Kidney (tissue), 14 donors: ENCODE data around the gene TMEM271. TPM values are rescaled to one million over a fixed set of nuclear protein-coding genes. Genes with fewer than 3 reads are reported as not detected.

Experiments
- DNase-seq, 5 donors: peaks; one replicate each; pipeline ENCODE4 v3.0.0-alpha.2; 2013 to 2020
- FAIRE-seq: peaks from 2 replicates; lab custom pipeline; 2012; peaks lifted over from hg19 to GRCh38; lab: Jason Lieb, UNC
- H3K27ac ChIP-seq, 2 donors: one replicate each; pipeline ENCODE4 v1.7.0; 2013; ENCODE audit warnings: low read depth in 2 of 2, low read length in 2 of 2, inconsistent platforms in 1 of 2
- H3K27me3 ChIP-seq: one replicate; pipeline ENCODE4 v1.7.1; 2013; ENCODE audit warnings: low read length, inconsistent platforms; ENCODE audit not compliant: control insufficient read depth, insufficient read depth
- H3K36me3 ChIP-seq, 3 donors: one replicate each; pipeline versions ENCODE4 v1.7.0 to v1.7.1; 2013; ENCODE audit warnings: low read length in 3 of 3, control low read depth in 1 of 3, inconsistent platforms in 1 of 3; ENCODE audit not compliant: insufficient read depth in 3 of 3, control insufficient read depth in 2 of 3
- H3K4me1 ChIP-seq, 3 donors: one replicate each; pipeline versions ENCODE4 v1.7.0 to v1.7.1; 2013; ENCODE audit warnings: low read length in 3 of 3, inconsistent platforms in 1 of 3, low read depth in 1 of 3; ENCODE audit not compliant: control insufficient read depth in 2 of 3, insufficient read depth in 2 of 3
- H3K4me3 ChIP-seq, 3 donors: one replicate each; pipeline versions ENCODE4 v1.7.0 to v1.8.1; 2013; ENCODE audit warnings: low read length in 3 of 3, control low read depth in 1 of 3, inconsistent platforms in 1 of 3
- H3K9ac ChIP-seq, 3 donors: one replicate each; pipeline versions ENCODE4 v1.7.0 to v1.7.1; 2013; ENCODE audit warnings: low read length in 3 of 3, control low read depth in 1 of 3, inconsistent platforms in 1 of 3
- H3K9me3 ChIP-seq, 3 donors: one replicate each; pipeline versions ENCODE4 v1.7.0 to v1.7.1; 2013; ENCODE audit warnings: low read length in 3 of 3, control low read depth in 1 of 3, inconsistent platforms in 1 of 3; ENCODE audit not compliant: control insufficient read depth in 2 of 3, insufficient read depth in 1 of 3
- intact Hi-C: fragments of 100-400 bp; cut with DNase I; formaldehyde crosslinking; loops from one replicate; pipeline ENCODE4 v1.11.1; 2022
- polyA plus RNA-seq: library from polyadenylated mRNA; stranded (reverse); fragments of 350-450 nt; fragmentation: Illumina TruSeq; extraction: RNeasy Lipid Tissue Mini Kit (QIAGEN cat#74804); gene quantifications from one replicate; pipeline ENCODE4 v1.2.3, GENCODE V29; 2014; ENCODE audit warnings: low read depth, low replicate concordance; ENCODE audit not compliant: insufficient read depth
- total RNA-seq: library from RNA; stranded (reverse); fragmentation: NEBNext Ultra II Directional; extraction: Animal tissue kit (Norgen Biotek cat#: 25700); gene quantifications from one replicate; pipeline ENCODE4 v1.2.1, GENCODE V29; 2021
- TF ChIP-seq, protein P1 (sequence below): IDR thresholded peaks from 3 replicates; pipeline ENCODE4 v1.5.1; 2012; ENCODE audit warnings: mild to moderate bottlenecking, moderate library complexity, borderline replicate concordance; ENCODE audit not compliant: insufficient read depth; ENCODE audit errors: extremely low read depth
- donor health status: control.
- donor health status: control.
- donor health status: control.
- donor health status: control.
- donor health status: control.
- donor health status: DM: yes; HTN: yes; CAD: no.
- donor health status: Normal renal cell carcinoma (clear cell type).

The TMEM271 gene
- total and polyA plus RNA-seq, 2 donors from 2014 or later, result not detected

DNA sequence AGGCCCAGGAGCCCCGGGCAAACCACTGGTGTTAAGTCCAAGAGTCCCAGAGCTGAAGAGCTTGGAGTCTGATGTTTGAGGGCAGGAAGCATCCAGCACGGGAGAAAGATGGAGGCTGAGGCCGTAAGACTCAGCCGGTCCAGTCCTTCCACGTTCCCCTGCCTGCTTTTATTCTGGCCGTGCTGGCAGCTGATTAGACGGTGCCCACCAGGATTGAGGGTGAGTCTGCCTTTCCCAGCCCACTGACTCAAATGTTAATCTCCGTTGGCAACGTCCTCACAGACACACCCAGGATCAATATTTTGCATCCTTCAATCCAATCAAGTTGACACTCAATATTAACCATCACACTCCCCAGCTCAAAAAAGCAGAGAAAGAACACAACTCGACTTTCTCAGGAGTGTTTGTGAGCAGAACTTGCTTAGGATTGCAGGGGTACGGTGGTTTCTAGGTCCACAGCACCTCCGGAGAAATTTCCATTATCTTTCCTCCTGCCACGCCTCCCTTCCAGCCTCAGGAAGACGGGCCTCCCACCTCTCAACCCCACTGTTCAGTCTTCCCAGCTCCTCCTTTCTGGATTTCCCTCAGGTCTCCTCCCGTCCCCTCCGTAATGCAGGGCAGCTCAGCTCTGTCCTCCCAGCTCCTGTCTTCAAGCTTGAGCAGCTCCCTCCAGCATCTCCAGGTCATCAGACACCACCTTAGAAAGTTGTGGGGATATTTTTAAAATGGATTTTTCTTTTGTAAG, 13.3 kb upstream of the TMEM271 start:
- Histone ChIP-seq H3K27me3 (no peaks in the 10 kb centered on the region), H3K9ac (no peak overlapping the region), H3K27ac (no peak overlapping the region), H3K4me1 (no peaks in the 10 kb centered on the region), H3K4me3 (no peak overlapping the region), H3K36me3 (no peaks in the 10 kb centered on the region), H3K9me3 (no peaks in the 10 kb centered on the region)
- DNase-seq (no peak), FAIRE-seq (no peak)
- intact Hi-C loops, result no loop called here
- TF ChIP-seq, protein P1, sequence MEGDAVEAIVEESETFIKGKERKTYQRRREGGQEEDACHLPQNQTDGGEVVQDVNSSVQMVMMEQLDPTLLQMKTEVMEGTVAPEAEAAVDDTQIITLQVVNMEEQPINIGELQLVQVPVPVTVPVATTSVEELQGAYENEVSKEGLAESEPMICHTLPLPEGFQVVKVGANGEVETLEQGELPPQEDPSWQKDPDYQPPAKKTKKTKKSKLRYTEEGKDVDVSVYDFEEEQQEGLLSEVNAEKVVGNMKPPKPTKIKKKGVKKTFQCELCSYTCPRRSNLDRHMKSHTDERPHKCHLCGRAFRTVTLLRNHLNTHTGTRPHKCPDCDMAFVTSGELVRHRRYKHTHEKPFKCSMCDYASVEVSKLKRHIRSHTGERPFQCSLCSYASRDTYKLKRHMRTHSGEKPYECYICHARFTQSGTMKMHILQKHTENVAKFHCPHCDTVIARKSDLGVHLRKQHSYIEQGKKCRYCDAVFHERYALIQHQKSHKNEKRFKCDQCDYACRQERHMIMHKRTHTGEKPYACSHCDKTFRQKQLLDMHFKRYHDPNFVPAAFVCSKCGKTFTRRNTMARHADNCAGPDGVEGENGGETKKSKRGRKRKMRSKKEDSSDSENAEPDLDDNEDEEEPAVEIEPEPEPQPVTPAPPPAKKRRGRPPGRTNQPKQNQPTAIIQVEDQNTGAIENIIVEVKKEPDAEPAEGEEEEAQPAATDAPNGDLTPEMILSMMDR, result no peak

DNA sequence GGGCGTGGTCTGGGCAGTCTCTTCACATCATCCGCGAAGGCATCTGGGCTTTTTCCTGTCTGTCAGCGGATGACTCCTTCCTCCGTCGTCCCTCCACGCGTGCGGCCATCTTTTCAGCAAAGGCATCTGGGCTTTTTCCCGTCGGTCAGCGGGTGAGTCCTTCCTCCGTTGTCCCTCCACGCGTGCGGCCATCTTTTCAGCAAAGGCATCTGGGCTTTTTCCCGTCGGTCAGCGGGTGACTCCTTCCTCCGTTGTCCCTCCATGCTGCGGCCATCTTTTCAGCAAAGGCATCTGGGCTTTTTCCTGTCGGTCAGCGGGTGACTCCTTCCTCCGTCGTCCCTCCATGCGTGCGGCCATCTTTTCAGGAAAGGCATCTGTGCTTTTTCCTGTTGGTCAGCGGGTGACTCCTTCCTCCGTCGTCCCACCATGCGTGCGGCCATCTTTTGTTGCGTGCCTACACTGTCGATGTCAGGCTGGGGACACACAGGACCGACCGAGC, 12.3 kb upstream of the TMEM271 start:
- intact Hi-C loops, result no loop called here
- FAIRE-seq (no peak), DNase-seq (no peak)
- Histone ChIP-seq H3K36me3 (no peaks in the 10 kb centered on the region), H3K27ac (no peak overlapping the region), H3K27me3 (no peaks in the 10 kb centered on the region), H3K9me3 (peaks cover 0 to 3% (median 0%) of the 10 kb centered on the region in 3 donors), H3K9ac (no peak overlapping the region), H3K4me3 (no peak overlapping the region), H3K4me1 (no peaks in the 10 kb centered on the region)
- TF ChIP-seq, protein P1, result no peak

DNA sequence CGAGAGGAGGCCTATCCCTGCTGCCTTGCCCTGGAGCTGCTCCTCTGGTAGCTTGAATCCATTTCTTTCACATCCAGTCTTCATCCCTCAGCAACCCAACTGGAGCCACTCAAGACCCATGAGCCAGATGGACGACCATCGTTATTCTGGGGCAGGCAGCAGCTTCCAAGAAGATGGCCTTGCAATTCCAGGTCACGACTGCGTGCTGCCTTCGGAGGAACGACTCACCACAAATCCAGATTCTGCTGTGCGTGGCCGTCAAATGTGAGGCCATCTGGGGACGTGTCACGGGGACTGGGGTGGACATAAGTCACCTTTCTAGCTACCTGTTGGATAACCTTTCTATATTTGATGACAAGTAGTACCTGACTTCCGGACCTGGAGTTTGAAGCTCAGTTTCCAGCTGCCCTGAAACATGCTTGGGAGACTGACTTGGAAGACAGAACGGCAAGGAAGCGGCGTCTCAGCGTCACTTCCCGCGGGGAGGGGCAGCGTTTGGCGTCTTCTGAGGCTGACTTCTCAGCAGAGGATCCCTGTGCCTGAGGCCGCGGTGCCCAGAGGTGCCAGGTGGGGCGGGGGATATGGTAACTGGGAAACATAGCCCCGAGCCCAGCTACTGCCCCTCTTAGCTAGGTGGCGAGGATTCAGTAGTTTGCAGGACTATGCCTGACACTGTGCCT, 11.7 kb upstream of the TMEM271 start:
- Histone ChIP-seq H3K36me3 (no peaks in the 10 kb centered on the region), H3K9me3 (peaks cover 0 to 3% (median 0%) of the 10 kb centered on the region in 3 donors), H3K9ac (no peak overlapping the region), H3K4me3 (no peak overlapping the region), H3K27me3 (no peaks in the 10 kb centered on the region), H3K27ac (no peak overlapping the region), H3K4me1 (no peaks in the 10 kb centered on the region)
- no peak for DNase-seq
- intact Hi-C loops, result no loop called here
- TF ChIP-seq, protein P1, result no peak
- no peak for FAIRE-seq
